ENCODE data around the gene AOAH. TPM values are rescaled to one million over a fixed set of nuclear protein-coding genes. Genes with fewer than 3 reads are reported as not detected.
A peak's percentile ranks its signal among the peaks of the same experiment; 100 is the strongest.
"Not testable (repeated sequence)": the region's sequence is repeated elsewhere in the genome, so short reads cannot be mapped to it uniquely, and the experiment has no call there.

AOAH gene
- polyA plus RNA-seq, 10 donors, result 2.3 to 5.0 (median 3.5) TPM

GRCh38 chr7:36703860-36704259 lies 20.4 kb downstream of the AOAH start:
- not testable (repeated sequence) for DNase-seq

GRCh38 chr7:36692456-36692855 lies 31.8 kb downstream of the AOAH start:
- DNase-seq, result no peak

DNA sequence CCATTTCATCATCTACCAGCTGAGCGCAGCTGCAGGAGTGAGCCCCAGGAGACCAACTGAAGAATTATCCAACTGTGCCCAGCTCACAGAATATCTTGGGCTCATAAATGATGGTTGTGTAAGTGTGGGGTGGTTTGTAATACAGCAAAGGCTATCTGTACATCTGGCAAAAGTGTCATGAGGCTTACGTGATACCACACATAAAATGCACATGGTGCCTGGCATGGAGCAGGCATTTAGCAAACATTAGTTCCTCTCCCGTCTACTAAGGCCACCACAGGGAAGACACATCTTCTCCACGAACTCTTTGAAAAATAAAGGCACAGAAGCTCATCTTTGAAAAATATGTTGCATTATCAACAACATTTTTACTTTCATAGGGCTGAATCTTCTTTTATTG lies 32.3 kb downstream of the AOAH start:
- DNase-seq, result no peak

GRCh38 chr7:36690514-36691187 lies 33.6 kb downstream of the AOAH start:
- no peak for DNase-seq

- no peak for DNase-seq
These were observed 34.3 kb downstream of the AOAH start for GRCh38 chr7:36690041-36690440.

DNA sequence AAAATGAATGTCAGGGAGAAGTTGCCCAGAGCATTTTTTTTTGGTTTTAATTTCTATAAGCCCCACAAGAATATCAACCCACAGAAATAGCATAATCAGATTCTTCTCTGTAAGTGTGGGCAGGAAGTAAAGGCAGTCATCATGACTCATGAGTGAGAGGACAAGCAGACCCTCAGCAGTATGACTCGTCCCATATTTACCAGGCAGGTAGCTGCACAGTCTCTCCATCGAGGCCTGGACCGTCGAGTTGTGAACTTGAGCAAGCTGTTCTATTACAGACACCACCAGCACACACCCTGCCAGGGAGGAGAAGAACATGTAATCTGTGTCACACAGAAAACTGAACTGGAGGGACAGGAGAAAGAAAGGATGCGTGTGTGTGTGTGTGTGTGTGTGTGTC lies 37.8 kb downstream of the AOAH start:
- DNase-seq, result no peak

GRCh38 chr7:36684954-36685353 lies 39.3 kb downstream of the AOAH start:
- no peak for DNase-seq

- no peak for DNase-seq
These were observed 40.5 kb downstream of the AOAH start for GRCh38 chr7:36683695-36684357.

DNA sequence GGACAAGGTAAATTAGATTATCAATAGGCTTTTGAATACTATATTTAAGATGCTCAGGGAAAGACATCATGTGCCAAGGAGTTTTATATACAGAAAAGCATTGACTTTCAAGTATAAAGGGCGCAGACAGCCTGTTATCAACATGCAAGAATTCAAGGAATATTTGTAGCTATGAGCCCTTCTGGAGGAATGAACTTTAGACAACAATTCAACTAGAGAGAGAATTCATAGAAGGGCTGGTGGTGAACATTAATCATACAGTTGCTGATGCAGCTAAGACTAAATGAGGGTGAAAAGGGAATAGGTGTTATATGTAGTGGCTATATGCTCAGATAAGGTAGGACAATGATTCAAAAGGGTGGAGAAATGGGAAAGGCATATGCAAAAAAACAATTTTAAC lies 41.2 kb downstream of the AOAH start:
- DNase-seq, result no peak

DNA sequence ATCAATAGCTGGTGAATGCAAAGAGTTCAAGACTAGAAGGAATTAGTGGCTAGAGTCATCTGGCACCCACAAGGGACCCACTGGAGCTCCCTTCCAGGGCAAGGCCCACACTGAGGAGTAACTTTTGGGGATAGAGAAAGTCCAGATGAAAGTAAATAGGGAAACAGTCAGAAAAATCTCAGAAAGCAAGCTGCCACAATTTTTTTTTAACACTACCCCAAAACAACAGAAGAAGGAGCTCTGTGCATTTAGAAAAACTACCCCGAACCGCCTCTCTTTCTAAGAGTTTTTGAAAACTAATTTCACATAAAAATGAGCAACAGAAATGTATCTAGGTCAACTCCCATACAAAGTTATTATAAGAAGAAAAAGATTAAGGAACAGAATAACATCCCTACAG lies 42.2 kb downstream of the AOAH start:
- DNase-seq, result no peak

DNA sequence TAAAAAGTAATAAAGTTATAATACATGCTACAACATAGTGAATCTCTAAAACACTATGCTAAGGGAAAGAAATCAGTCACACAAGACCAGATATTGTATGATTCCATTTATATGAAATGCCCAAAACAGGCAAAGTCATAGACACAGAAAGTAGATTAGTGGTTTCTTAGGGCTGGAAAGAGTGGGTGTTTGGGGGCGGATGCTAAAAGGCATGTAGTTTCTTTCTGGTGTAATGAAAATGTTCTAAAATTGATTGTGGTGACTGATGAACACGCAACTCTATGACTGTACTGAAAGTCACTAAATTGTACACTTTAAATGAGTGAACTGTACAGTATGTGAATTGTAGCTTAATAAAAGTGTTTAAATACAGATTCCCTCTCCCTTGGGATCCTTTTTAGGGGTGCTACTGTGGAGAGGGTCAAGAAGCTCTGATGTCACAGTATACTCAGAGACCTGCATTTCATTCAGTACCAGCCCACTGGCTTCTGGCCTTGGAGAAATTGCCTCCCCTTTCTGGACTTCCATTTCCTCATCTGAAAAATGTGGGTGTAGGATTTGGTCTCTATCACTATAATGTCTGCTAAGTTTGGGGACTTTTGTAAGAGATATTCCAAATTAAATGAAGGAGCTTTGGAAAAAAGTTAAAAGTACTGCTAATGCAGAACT lies 46.4 kb downstream of the AOAH start:
- DNase-seq, result no peak

- no peak for DNase-seq
These were observed 50.6 kb downstream of the AOAH start for GRCh38 chr7:36673703-36674102.

- no peak for DNase-seq
These were observed 52.9 kb downstream of the AOAH start for GRCh38 chr7:36671432-36671829.

DNA sequence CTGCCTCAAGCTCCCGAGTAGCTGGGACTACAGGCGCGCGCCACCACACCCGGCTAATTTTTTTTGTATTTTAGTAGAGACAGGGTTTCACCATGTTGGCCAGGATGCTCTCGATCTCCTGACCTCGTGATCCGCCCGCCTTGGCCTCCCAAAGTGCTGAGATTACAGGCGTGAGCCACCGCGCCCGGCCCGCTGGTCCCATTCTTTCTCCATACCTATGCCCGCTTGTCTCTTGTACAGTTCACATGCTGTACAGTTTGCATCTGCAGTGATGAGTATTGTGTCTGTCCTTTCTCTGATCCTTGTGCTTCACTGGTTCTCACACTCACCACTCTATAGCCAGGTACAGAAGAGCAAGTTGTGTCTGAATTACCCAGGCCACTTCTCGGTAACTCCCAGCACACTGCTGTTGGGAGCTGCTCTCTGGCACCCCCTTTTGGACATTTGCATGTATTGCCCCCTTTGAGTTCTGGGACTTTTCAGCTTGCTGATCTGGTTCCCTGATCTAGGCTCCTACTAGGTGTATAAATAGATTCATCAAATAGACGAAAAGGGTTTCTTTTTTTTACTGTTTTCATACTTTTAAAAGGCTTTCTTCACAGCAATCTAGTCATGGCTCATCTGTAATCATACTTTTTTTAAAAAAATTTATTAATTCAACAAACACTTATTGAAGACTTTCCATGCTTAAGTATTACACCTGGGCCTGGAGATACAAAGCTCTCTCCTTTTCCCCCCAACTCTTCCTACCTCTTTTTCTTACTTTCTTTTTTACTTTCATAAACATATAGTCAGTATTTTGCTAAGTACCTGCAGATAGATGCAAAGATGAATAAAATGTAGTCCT lies 53.5 kb downstream of the AOAH start:
- DNase-seq, result peak in 2 of 3 donors; percentile 49 to 57

DNA sequence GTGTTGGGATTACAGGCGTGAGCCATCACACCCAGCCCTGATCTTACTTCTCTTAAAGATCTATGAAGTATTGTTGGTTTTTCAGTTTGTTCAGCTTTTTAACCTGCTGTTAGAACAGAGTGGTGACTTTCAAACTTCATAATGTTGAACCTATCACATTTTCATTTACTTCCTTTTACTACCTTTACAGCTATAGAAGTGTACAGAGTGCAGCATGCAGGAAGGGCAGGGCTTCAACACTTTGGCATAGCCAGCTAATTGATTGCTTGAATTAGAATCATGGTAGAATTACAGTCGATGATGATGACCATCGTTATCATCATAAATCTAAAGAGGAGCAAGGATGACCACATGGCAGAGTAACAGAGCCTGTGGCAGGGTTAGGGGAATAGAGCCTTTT lies 55.5 kb downstream of the AOAH start:
- no peak for DNase-seq

DNA sequence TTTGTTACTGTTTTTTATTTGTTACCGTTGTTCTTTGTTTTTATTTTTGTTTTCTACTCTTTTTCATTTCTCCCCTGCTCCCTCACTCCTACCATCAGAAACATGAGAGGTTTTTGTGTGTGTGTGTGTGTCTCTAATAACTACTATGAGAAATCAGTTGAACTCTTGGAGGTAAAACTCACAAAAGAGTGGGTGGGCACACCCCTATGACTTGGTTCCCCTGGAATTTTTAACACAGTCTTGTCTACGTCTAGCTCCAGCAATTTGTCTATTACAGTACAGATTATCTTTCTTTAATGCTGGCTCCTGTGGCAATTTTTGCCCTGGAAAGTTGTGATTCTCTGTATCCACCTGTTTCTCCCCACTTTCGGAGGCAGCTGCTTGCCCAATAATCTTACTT lies 56.2 kb downstream of the AOAH start:
- DNase-seq, result no peak

GRCh38 chr7:36667007-36667745 lies 57.1 kb downstream of the AOAH start:
- DNase-seq, result no peak

DNA sequence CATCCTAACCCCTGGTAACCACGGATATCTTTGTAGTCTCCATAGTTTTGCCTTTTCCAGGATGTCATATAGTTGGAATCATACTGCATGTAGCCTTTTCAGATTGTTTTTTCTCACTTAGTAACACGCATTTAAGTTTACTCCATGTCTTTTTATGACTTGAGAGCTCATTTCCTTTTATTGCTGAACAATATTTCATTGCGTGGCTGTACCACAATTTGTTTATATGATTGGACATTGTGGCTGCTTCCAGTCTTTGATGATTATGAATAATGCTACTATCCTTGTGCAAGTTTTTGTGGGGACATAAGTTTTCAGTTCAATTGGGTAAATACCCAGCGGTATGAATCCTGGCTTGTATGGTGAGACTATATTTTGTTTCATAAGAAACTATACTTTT lies 60.8 kb downstream of the AOAH start:
- no peak for DNase-seq

DNA sequence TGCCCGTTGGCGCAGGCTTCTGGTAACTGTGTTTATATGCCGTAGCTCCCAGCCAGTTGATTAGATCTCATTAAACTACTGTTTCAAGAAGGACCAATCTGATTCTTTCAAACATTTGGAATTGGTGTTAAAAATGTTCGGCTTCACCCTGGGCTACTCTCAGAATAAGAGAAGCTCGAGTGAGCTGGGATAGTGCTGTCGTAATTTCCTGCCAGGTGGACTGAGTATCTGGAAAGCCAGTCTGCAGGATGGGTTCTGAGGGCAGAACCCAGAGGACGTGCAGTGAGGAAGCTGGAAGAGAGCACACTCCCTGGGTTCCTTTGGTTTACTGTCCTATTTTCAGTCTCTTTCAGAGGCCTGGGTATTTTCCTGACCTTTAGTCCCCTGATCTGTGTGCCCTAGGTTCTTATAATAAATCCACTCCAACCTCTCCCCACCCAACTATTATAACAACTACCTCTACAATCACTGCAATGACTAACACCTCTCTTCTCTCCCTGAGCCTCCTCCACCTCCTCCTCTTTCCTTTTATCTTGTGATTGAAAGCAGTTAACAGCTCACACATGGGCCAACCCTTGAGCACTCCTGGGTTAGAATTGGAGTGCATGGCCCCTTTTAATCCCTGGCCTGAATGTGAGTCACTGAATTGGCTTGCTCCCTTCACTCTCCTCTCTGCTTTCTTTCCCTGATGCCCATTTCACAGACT lies 63.0 kb downstream of the AOAH start:
- no peak for DNase-seq

- DNase-seq, result no peak
These were observed 64.5 kb downstream of the AOAH start for GRCh38 chr7:36659638-36660341.

All from muscle of back (tissue), 11 donors.